HCT116 (cell line): Measurements from ENCODE around the gene HVCN1. TPM values are rescaled to one million over a fixed set of nuclear protein-coding genes. Genes with fewer than 3 reads are reported as not detected.

ENCODE experiments used
- ATAC-seq: fragments of 200-7000 bp; cut with Tn5 transposase; 2 replicates; pipeline ENCODE4 v1.9.1; 2020; ENCODE audit warnings: mild to moderate bottlenecking, moderate library complexity
- BruUV-seq: library from RNA; stranded (reverse); fragments of 400-500 nt; replicated peaks from 2 replicates; lab custom pipeline; 2021; lab: Mats Ljungman, UMichigan
- CTCF ChIA-PET: fragments of 300-600 bp; sonication (Branson Sonifier 250); formaldehyde crosslinking; loops from one replicate; lab custom pipeline; 2021; ENCODE audit warnings: antibody characterized with exemption; lab: Charles Lee
- POLR2A ChIA-PET: fragments of 300-600, 350-600 bp; sonication (Branson Sonifier 250); formaldehyde crosslinking; loops from one replicate; lab custom pipeline; 2021; ENCODE audit warnings: antibody characterized with exemption; lab: Charles Lee
- RAD21 ChIA-PET, 2 experiments: fragments of 300-600 bp; sonication (Branson Sonifier 250); formaldehyde crosslinking; loops; one replicate each; lab custom pipeline; 2023; ENCODE audit warnings: low total read pairs in 2 of 2; ENCODE audit not compliant: uncharacterized antibody in 2 of 2, unreplicated experiment in 2 of 2, low non-redundant PET in 1 of 2; lab: Charles Lee
- DNase-seq: peaks from one replicate; pipeline ENCODE4 v3.0.0-alpha.2; 2010; ENCODE audit warnings: low read depth, low spot score
- H2AFZ ChIP-seq: fragments of 200-600 bp; shearing (Covaris generic), sonication (generic); 2 replicates; pipeline ENCODE4 v1.6.1; 2017; ENCODE audit warnings: low read depth, mixed run types, mixed read lengths, antibody characterized with exemption, low read length; ENCODE audit not compliant: poor library complexity, severe bottlenecking
- H3K27ac ChIP-seq: 2 replicates; pipeline ENCODE4 v1.5.1; 2012; ENCODE audit warnings: low read depth, low read length
- H3K27me3 ChIP-seq: fragments of 200-600 bp; sonication (generic); 2 replicates; pipeline ENCODE4 v1.6.1; 2016; ENCODE audit warnings: mixed run types, low read length, mixed read lengths; ENCODE audit not compliant: insufficient read depth
- H3K36me3 ChIP-seq, 2 experiments: fragments of 200-500 bp in 1 of 2; fragments of 200-600 bp in 1 of 2; sonication (Bioruptor generic) in 1 of 2; sonication (generic) in 1 of 2; 2 replicates each; pipeline versions ENCODE4 v1.5.1 to v1.6.1; 2014 to 2016; ENCODE audit warnings: low read length in 2 of 2, inconsistent platforms in 1 of 2, mixed read lengths in 1 of 2, mixed run types in 1 of 2; ENCODE audit not compliant: insufficient read depth in 2 of 2, control insufficient read depth in 1 of 2
- H3K4me1 ChIP-seq, 2 experiments: fragments of 200-600 bp in 1 of 2; sonication (generic) in 1 of 2; 2 replicates each; pipeline versions ENCODE4 v1.5.1 to v1.6.1; 2012 to 2017; ENCODE audit warnings: low read length in 2 of 2, inconsistent platforms in 1 of 2, mild to moderate bottlenecking in 1 of 2, mixed read lengths in 1 of 2, mixed run types in 1 of 2, moderate library complexity in 1 of 2; ENCODE audit not compliant: insufficient read depth in 2 of 2, control insufficient read depth in 1 of 2
- H3K4me2 ChIP-seq: fragments of 200-600 bp; sonication (generic); 2 replicates; pipeline ENCODE4 v1.6.1; 2017; ENCODE audit warnings: mixed run types, low read length, mixed read lengths
- H3K4me3 ChIP-seq, 2 experiments: fragments of 200-600 bp in 1 of 2; sonication (generic) in 1 of 2; replicated peaks in 1 of 2; 2 replicates each; pipeline ENCODE4 v1.5.1; 2011 to 2016; ENCODE audit warnings: low read length in 2 of 2, control low read depth in 1 of 2, low read depth in 1 of 2, mild to moderate bottlenecking in 1 of 2, mixed read lengths in 1 of 2, mixed run types in 1 of 2
- H3K79me2 ChIP-seq: fragments of 200-600 bp; sonication (generic); 2 replicates; pipeline ENCODE4 v1.6.1; 2017; ENCODE audit warnings: mild to moderate bottlenecking, mixed run types, low read length, moderate library complexity, mixed read lengths; ENCODE audit not compliant: insufficient read depth
- H3K9ac ChIP-seq: fragments of 200-600 bp; sonication (generic); 2 replicates; pipeline ENCODE4 v1.6.1; 2016; ENCODE audit warnings: low read length, mixed read lengths
- H3K9me2 ChIP-seq: fragments of 200-600 bp; sonication (generic), shearing (Covaris generic); 2 replicates; pipeline ENCODE4 v1.6.1; 2017; ENCODE audit warnings: mixed run types, mild to moderate bottlenecking, moderate library complexity; ENCODE audit not compliant: insufficient read depth
- H3K9me3 ChIP-seq, 2 experiments: fragments of 200-500 bp in 1 of 2; fragments of 200-600 bp in 1 of 2; sonication (Bioruptor generic) in 1 of 2; sonication (generic) in 1 of 2; 2 replicates each; pipeline ENCODE4 v1.6.1; 2014 to 2017; ENCODE audit warnings: low read length in 2 of 2, mixed read lengths in 2 of 2, inconsistent platforms in 1 of 2, low read depth in 1 of 2, mild to moderate bottlenecking in 1 of 2, mixed run types in 1 of 2, moderate library complexity in 1 of 2; ENCODE audit not compliant: control insufficient read depth in 1 of 2, insufficient read depth in 1 of 2
- H4K20me1 ChIP-seq: fragments of 200-600 bp; sonication (generic), shearing (Covaris generic); 2 replicates; pipeline ENCODE4 v1.6.1; 2017; ENCODE audit warnings: mixed run types, mild to moderate bottlenecking, moderate library complexity; ENCODE audit not compliant: insufficient read depth
- ATF3 ChIP-seq: IDR thresholded peaks from 2 replicates; pipeline ENCODE4 v1.6.1; 2012
- CBX3 ChIP-seq: IDR thresholded peaks from 2 replicates; pipeline ENCODE4 v1.6.1; 2012; ENCODE audit warnings: low read depth
- CTCF ChIP-seq, 3 experiments: fragments of 200-600 bp in 1 of 3; sonication (generic) in 1 of 3; IDR thresholded peaks in 2 of 3; conservative IDR thresholded peaks in 1 of 3; 2 replicates each; pipeline ENCODE4 v1.5.1; 2012 to 2017; ENCODE audit warnings: low read depth in 2 of 3, low read length in 2 of 3, antibody characterized with exemption in 1 of 3, borderline replicate concordance in 1 of 3, control low read depth in 1 of 3, mild to moderate bottlenecking in 1 of 3, mixed read lengths in 1 of 3, mixed run types in 1 of 3, moderate library complexity in 1 of 3; ENCODE audit not compliant: insufficient read depth in 1 of 3
- EGR1 ChIP-seq: IDR thresholded peaks from 2 replicates; pipeline ENCODE4 v1.6.1; 2012; ENCODE audit warnings: low read depth
- ELF1 ChIP-seq: IDR thresholded peaks from 2 replicates; pipeline ENCODE4 v1.6.1; 2012; ENCODE audit warnings: low read depth, borderline replicate concordance
- EZH2 ChIP-seq: fragments of 200-600 bp; sonication (generic); IDR thresholded peaks from 2 replicates; pipeline ENCODE4 v1.6.1; 2017; ENCODE audit warnings: antibody characterized with exemption, mixed run types
- EZH2phosphoT487 ChIP-seq: fragments of 200-600 bp; IDR thresholded peaks from 2 replicates; pipeline ENCODE4 v1.6.1; 2018; ENCODE audit warnings: antibody characterized with exemption, borderline replicate concordance
- JUND ChIP-seq: IDR thresholded peaks from 2 replicates; pipeline ENCODE4 v1.6.1; 2012
- MAX ChIP-seq: IDR thresholded peaks from 2 replicates; pipeline ENCODE4 v1.6.1; 2012
- POLR2AphosphoS5 ChIP-seq: IDR thresholded peaks from 2 replicates; pipeline ENCODE4 v1.6.1; 2011; ENCODE audit warnings: mild to moderate bottlenecking, low read depth, low read length, moderate library complexity
- RAD21 ChIP-seq: IDR thresholded peaks from 2 replicates; pipeline ENCODE4 v1.6.1; 2012; ENCODE audit warnings: low read depth, mild to moderate bottlenecking
- REST ChIP-seq: IDR thresholded peaks from 2 replicates; pipeline ENCODE4 v1.6.1; 2012; ENCODE audit warnings: low read depth
- SIN3A ChIP-seq: IDR thresholded peaks from 2 replicates; pipeline ENCODE4 v1.6.1; 2012; ENCODE audit warnings: low read depth
- SP1 ChIP-seq: IDR thresholded peaks from 2 replicates; pipeline ENCODE4 v1.6.1; 2012; ENCODE audit warnings: low read depth
- SRF ChIP-seq: IDR thresholded peaks from 2 replicates; pipeline ENCODE4 v1.6.1; 2012; ENCODE audit warnings: low read depth
- YY1 ChIP-seq: IDR thresholded peaks from 2 replicates; pipeline ENCODE4 v1.6.1; 2011; ENCODE audit warnings: low read length, low read depth, moderate library complexity, mild to moderate bottlenecking; ENCODE audit not compliant: insufficient replicate concordance; ENCODE audit errors: extremely low read depth
- ZBTB33 ChIP-seq: IDR thresholded peaks from 2 replicates; pipeline ENCODE4 v1.6.1; 2011; ENCODE audit warnings: mild to moderate bottlenecking, low read length, moderate library complexity; ENCODE audit not compliant: insufficient replicate concordance; ENCODE audit errors: extremely low read depth
- ZFX ChIP-seq: fragments of 450-650 bp; IDR thresholded peaks from 2 replicates; pipeline ENCODE4 v1.6.1; 2017
- intact Hi-C: fragments of 100-400 bp; cut with micrococcal nuclease; formaldehyde crosslinking; loops from 2 replicates; pipeline ENCODE4 v1.10.0; 2022
- total RNA-seq: library from RNA; stranded (reverse); gene quantifications from one replicate; pipeline ENCODE4 v1.2.1, GENCODE V29; 2021; ENCODE audit not compliant: unreplicated experiment

Gene HVCN1
- total RNA-seq, 1 experiment from 2014 or later = 0.15 TPM

- DNase-seq = no peak
- Histone ChIP-seq H3K79me2 (no peaks in the 10 kb centered on the region), H3K4me3 (no peak overlapping the region), H4K20me1 (no peaks in the 10 kb centered on the region), H3K4me1 (peaks cover 0 to 10% of the 10 kb centered on the region in 2 experiments; a peak in 2 of 4 replicates), H3K9me3 (no peaks in the 10 kb centered on the region), H2AFZ (no peak overlapping the region), H3K27me3 (no peaks in the 10 kb centered on the region), H3K27ac (no peak overlapping the region), H3K36me3 (no peaks in the 10 kb centered on the region), H3K9ac (no peak overlapping the region), H3K9me2 (no peaks in the 10 kb centered on the region), H3K4me2 (no peak overlapping the region)
- TF ChIP-seq EZH2 (no peak), ZFX (no peak), RAD21 (no peak), REST (no peak), SIN3A (no peak), SP1 (no peak), MAX (no peak), ATF3 (no peak), EZH2phosphoT487 (no peak), ELF1 (no peak), POLR2AphosphoS5 (no peak), YY1 (no peak), CBX3 (no peak), JUND (no peak), ZBTB33 (no peak), CTCF (IDR thresholded peaks at IDR 0.05 in 2 of 3, conservative IDR thresholded peaks at IDR 0.05 in 1 of 3; ENCODE audit: borderline replicate concordance in 1 of 3, insufficient read depth in 1 of 3, low read depth in 2 of 3, low read length in 2 of 3) (no peak), SRF (no peak), EGR1 (no peak)
- POLR2A ChIA-PET = no interaction called here
- no TSS peak for BruUV-seq
- CTCF ChIA-PET = no interaction called here
- intact Hi-C loops = no loop called here
- no peak for ATAC-seq
- RAD21 ChIA-PET = no interaction called here
These were observed 48.5 kb downstream of the HVCN1 start for GRCh38 chr12:110640275-110641025.
